GM12873 (cell line): ENCODE measurements around the gene KRTAP4-7.
"Not testable (repeated sequence)": the region's sequence is repeated elsewhere in the genome, so short reads cannot be mapped to it uniquely, and the experiment has no call there.

ENCODE experiments used
- CTCF ChIP-seq: IDR thresholded peaks from 2 replicates; pipeline ENCODE4 v1.5.1; 2012; ENCODE audit warnings: low read depth, mild to moderate bottlenecking, moderate library complexity, low read length, control low read depth; ENCODE audit not compliant: insufficient read depth; ENCODE audit errors: missing control alignments

Gene KRTAP4-7

GRCh38 chr17:41118721-41119120 lies 34.8 kb downstream of the KRTAP4-7 start:
- TF ChIP-seq CTCF, result no peak

GRCh38 chr17:41121742-41122141 lies 37.8 kb downstream of the KRTAP4-7 start:
- TF ChIP-seq CTCF, result no peak

GRCh38 chr17:41123991-41124371 lies 40.0 kb downstream of the KRTAP4-7 start, which contains the start of gene KRTAP4-12:
Gene KRTAP4-12 (minus strand): TSS chr17:41124182. CDS start chr17:41124122, 60 bp downstream.
- not testable (repeated sequence) for TF ChIP-seq CTCF

- TF ChIP-seq CTCF, result no peak
Observed at GRCh38 chr17:41125064-41125463, 41.1 kb downstream of the KRTAP4-7 start.

- no peak for TF ChIP-seq CTCF
Observed at GRCh38 chr17:41126412-41126811, 42.5 kb downstream of the KRTAP4-7 start.

GRCh38 chr17:41127371-41127770 lies 43.4 kb downstream of the KRTAP4-7 start:
- no peak for TF ChIP-seq CTCF

- no peak for TF ChIP-seq CTCF
Observed at GRCh38 chr17:41131979-41132378, 48.0 kb downstream of the KRTAP4-7 start.
